GM12878 (cell line): ENCODE results near the gene GDPD1. TPM values are rescaled to one million over a fixed set of nuclear protein-coding genes. Genes with fewer than 3 reads are reported as not detected.

Source experiments
- ATAC-seq: fragments of 200-7000 bp; cut with Tn5 transposase; 3 replicates; pipeline ENCODE4 v1.9.1; 2020; ENCODE audit warnings: mild to moderate bottlenecking, moderate library complexity
- BruUV-seq: library from RNA; stranded (reverse); fragments of 400-500 nt; replicated peaks from 2 replicates; lab custom pipeline; 2021; lab: Mats Ljungman, UMichigan
- CTCF ChIA-PET: fragments of 300-600 bp; sonication (Branson Sonifier 250); formaldehyde crosslinking; extraction: SDS; loops from one replicate; lab custom pipeline; 2021; ENCODE audit warnings: inconsistent platforms; lab: Yijun Ruan, JAX
- POLR2A ChIA-PET: fragments of 350-600 bp; formaldehyde crosslinking; extraction: SDS; loops from one replicate; lab custom pipeline; 2021; ENCODE audit warnings: inconsistent platforms; lab: Charles Lee
- RAD21 ChIA-PET: fragments of 300-600 bp; sonication (Branson Sonifier 250); formaldehyde crosslinking; loops from one replicate; lab custom pipeline; 2023; ENCODE audit warnings: antibody characterized with exemption; ENCODE audit not compliant: unreplicated experiment; lab: Charles Lee
- SMC1A ChIA-PET: fragments of 300-600 bp; sonication (Branson Sonifier 250); formaldehyde crosslinking; loops from one replicate; lab custom pipeline; 2023; ENCODE audit not compliant: unreplicated experiment, uncharacterized antibody; lab: Charles Lee
- DNase-seq: peaks from one replicate; pipeline ENCODE4 v3.0.0-alpha.2; 2011; ENCODE audit warnings: low read depth, low spot score
- FAIRE-seq: peaks from 3 replicates; lab custom pipeline; 2011; peaks lifted over from hg19 to GRCh38; lab: Jason Lieb, UNC
- H2AFZ ChIP-seq: 2 replicates; pipeline ENCODE4 v1.6.0; 2011; ENCODE audit warnings: low read depth, low read length, control low read depth; ENCODE audit not compliant: control insufficient read depth
- H3K27ac ChIP-seq: 2 replicates; pipeline ENCODE4 v1.5.1; 2011; ENCODE audit warnings: control low read depth; ENCODE audit not compliant: control insufficient read depth, insufficient read depth
- H3K27me3 ChIP-seq, 2 experiments: replicated peaks in 1 of 2; 2 replicates each; pipeline versions ENCODE4 v1.6.0 to v1.6.1; 2011; ENCODE audit warnings: low read length in 1 of 2; ENCODE audit not compliant: control insufficient read depth in 2 of 2, insufficient read depth in 2 of 2
- H3K36me3 ChIP-seq, 2 experiments: 2 replicates each; pipeline ENCODE4 v1.5.1; 2011; ENCODE audit warnings: low read length in 1 of 2; ENCODE audit not compliant: control insufficient read depth in 2 of 2, insufficient read depth in 2 of 2
- H3K4me1 ChIP-seq: 2 replicates; pipeline ENCODE4 v1.6.1; 2011; ENCODE audit warnings: mild to moderate bottlenecking, low read length, moderate library complexity, mixed read lengths; ENCODE audit not compliant: control insufficient read depth, insufficient read depth
- H3K4me2 ChIP-seq: 2 replicates; pipeline ENCODE4 v1.6.0; 2011; ENCODE audit warnings: control low read depth; ENCODE audit not compliant: control insufficient read depth, insufficient read depth
- H3K4me3 ChIP-seq: fragments of 200-600 bp; sonication (generic); 2 replicates; pipeline ENCODE4 v1.5.1; 2016
- H3K79me2 ChIP-seq: 2 replicates; pipeline ENCODE4 v1.6.0; 2011; ENCODE audit warnings: low read length; ENCODE audit not compliant: control insufficient read depth, insufficient read depth
- H3K9ac ChIP-seq: 2 replicates; pipeline ENCODE4 v1.8.0; 2011; ENCODE audit warnings: low read length, control low read depth, mixed read lengths; ENCODE audit not compliant: control insufficient read depth, insufficient read depth
- H3K9me3 ChIP-seq: replicated peaks from 3 replicates; pipeline ENCODE4 v1.5.1; 2011; ENCODE audit warnings: mild to moderate bottlenecking, low read length; ENCODE audit not compliant: control insufficient read depth, insufficient read depth
- H4K20me1 ChIP-seq: 2 replicates; pipeline ENCODE4 v1.6.0; 2011; ENCODE audit not compliant: control insufficient read depth, insufficient read depth
- BCLAF1 ChIP-seq: fragments of 450-650 bp; IDR thresholded peaks from 2 replicates; pipeline ENCODE4 v1.6.1; 2017; ENCODE audit warnings: antibody characterized with exemption, mild to moderate bottlenecking, moderate library complexity
- EED ChIP-seq: sonication (generic); IDR thresholded peaks from 2 replicates; pipeline ENCODE4 v1.6.1; 2016; ENCODE audit warnings: antibody characterized with exemption, low read depth
- FOS ChIP-seq: IDR thresholded peaks from 3 replicates; pipeline ENCODE4 v1.6.1; 2011; ENCODE audit warnings: borderline replicate concordance; ENCODE audit not compliant: insufficient read length; ENCODE audit errors: extremely low read depth
- NFYA ChIP-seq: IDR thresholded peaks from 2 replicates; pipeline ENCODE4 v1.6.1; 2011; ENCODE audit warnings: low read depth, mild to moderate bottlenecking, low read length, improper control_type of control experiment, borderline replicate concordance
- NR2C1 ChIP-seq: fragments of 450-650 bp; IDR thresholded peaks from 2 replicates; pipeline ENCODE4 v1.6.1; 2017; ENCODE audit warnings: antibody characterized with exemption, mild to moderate bottlenecking, moderate library complexity
- SPI1 ChIP-seq: IDR thresholded peaks from 2 replicates; pipeline ENCODE4 v1.6.1; 2011; ENCODE audit warnings: low read depth, mild to moderate bottlenecking, low read length, moderate library complexity, borderline replicate concordance; ENCODE audit not compliant: insufficient read depth
- SREBF2 ChIP-seq: IDR thresholded peaks from 2 replicates; pipeline ENCODE4 v1.6.1; 2012; ENCODE audit warnings: mild to moderate bottlenecking, low read length
- TCF12 ChIP-seq: IDR thresholded peaks from 2 replicates; pipeline ENCODE4 v1.6.1; 2011; ENCODE audit warnings: low read depth, mild to moderate bottlenecking, low read length
- WGBS: methylation state at CpG from one replicate; pipeline ENCODE4 v1.1.6; 2016; ENCODE audit warnings: low lambda C conversion rate; ENCODE audit not compliant: insufficient replicate concordance, insufficient coverage; ENCODE audit errors: missing lambda C conversion rate; 5-methylcytosine and 5-hydroxymethylcytosine counted together
- in situ Hi-C: fragments of 300-500 bp; cut with MboI; formaldehyde crosslinking; loops from 9 replicates; pipeline ENCODE4 v1.14.3; 2018; ENCODE audit warnings: mixed read lengths
- intact Hi-C: fragments of 100-400 bp; cut with micrococcal nuclease; formaldehyde crosslinking; loops from one replicate; pipeline ENCODE4 v1.14.2; 2022; ENCODE audit not compliant: unreplicated experiment
- polyA plus RNA-seq, 11 experiments: library from polyadenylated mRNA; depleted of rRNA in 4 of 11; unstranded in 6 of 11; stranded (reverse) in 5 of 11; fragments of >200 nt; fragmentation: Nextera tagmentation in 4 of 11; fragmentation: Illumina TruSeq in 1 of 11; extraction: Ambion mirVana in 4 of 11; extraction: Trizol in 1 of 11; gene quantifications; 1 replicate in 1 of 11; 2 replicates in 10 of 11; pipeline versions ENCODE4 v1.2.1 to v1.2.3, GENCODE V29; 2011 to 2016; ENCODE audit warnings: inconsistent platforms in 2 of 11, missing spikeins in 2 of 11, low read depth in 1 of 11
- total RNA-seq, 4 experiments: library from RNA; depleted of rRNA in 3 of 4; stranded (reverse); fragments of >200 nt in 3 of 4; fragmentation: Illumina TruSeq in 1 of 4; extraction: Trizol in 1 of 4; gene quantifications; 2 replicates each; pipeline versions ENCODE4 v1.2.1 to v1.2.3, GENCODE V29; 2013 to 2021
- TF ChIP-seq, protein P1 (sequence below): fragments of 450-650 bp; IDR thresholded peaks from 2 replicates; pipeline ENCODE4 v1.6.1; 2016; ENCODE audit warnings: mild to moderate bottlenecking
- TF ChIP-seq, protein P2 (sequence below): fragments of 450-650 bp; IDR thresholded peaks from 2 replicates; pipeline ENCODE4 v1.6.1; 2017; ENCODE audit warnings: mild to moderate bottlenecking

GDPD1 gene
- total and polyA plus RNA-seq, 10 of the 15 experiments (the other 5 are each of a cell fraction or from before 2014, with no cell fraction given), result 0.18 to 1.6 (median 0.69) TPM

- no peak for FAIRE-seq
- H3K4me3 ChIP-seq, result no peak overlapping the region
- H3K4me2 ChIP-seq, result no peak overlapping the region
- ChIA-PET POLR2A (no interaction called here), RAD21 (interaction anchor here (1.2 kb wide), 1 partner anchor 33 kb away, joined by 4 read pairs; no protein-coding TSS in a partner anchor), CTCF (interaction anchor here (0.6 kb wide), 1 partner anchor 1701 kb away, joined by 3 read pairs; no protein-coding TSS in a partner anchor), SMC1A (interaction anchor here (1.3 kb wide), 1 partner anchor 12 kb away, joined by 4 read pairs; no protein-coding TSS in a partner anchor)
- H3K79me2 ChIP-seq, result no peaks in the 10 kb centered on the region
- peak overlapping the region; percentile 61 for H2AFZ ChIP-seq
- H4K20me1 ChIP-seq, result no peaks in the 10 kb centered on the region
- intact Hi-C loops, result no loop called here
- H3K9ac ChIP-seq, result no peak overlapping the region
- ATAC-seq, result peak; percentile 40; the same call in 2 of the 3 replicates
- H3K4me1 ChIP-seq, result no peaks in the 10 kb centered on the region
- no peak overlapping the region for H3K27ac ChIP-seq
- no peaks in the 10 kb centered on the region for H3K36me3 ChIP-seq
- WGBS, result 55% methylated on average over 2 of the region's 2 CpGs
- TF ChIP-seq, protein P1, sequence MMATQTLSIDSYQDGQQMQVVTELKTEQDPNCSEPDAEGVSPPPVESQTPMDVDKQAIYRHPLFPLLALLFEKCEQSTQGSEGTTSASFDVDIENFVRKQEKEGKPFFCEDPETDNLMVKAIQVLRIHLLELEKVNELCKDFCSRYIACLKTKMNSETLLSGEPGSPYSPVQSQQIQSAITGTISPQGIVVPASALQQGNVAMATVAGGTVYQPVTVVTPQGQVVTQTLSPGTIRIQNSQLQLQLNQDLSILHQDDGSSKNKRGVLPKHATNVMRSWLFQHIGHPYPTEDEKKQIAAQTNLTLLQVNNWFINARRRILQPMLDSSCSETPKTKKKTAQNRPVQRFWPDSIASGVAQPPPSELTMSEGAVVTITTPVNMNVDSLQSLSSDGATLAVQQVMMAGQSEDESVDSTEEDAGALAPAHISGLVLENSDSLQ, result peak; percentile 76
- TF ChIP-seq, protein P2, sequence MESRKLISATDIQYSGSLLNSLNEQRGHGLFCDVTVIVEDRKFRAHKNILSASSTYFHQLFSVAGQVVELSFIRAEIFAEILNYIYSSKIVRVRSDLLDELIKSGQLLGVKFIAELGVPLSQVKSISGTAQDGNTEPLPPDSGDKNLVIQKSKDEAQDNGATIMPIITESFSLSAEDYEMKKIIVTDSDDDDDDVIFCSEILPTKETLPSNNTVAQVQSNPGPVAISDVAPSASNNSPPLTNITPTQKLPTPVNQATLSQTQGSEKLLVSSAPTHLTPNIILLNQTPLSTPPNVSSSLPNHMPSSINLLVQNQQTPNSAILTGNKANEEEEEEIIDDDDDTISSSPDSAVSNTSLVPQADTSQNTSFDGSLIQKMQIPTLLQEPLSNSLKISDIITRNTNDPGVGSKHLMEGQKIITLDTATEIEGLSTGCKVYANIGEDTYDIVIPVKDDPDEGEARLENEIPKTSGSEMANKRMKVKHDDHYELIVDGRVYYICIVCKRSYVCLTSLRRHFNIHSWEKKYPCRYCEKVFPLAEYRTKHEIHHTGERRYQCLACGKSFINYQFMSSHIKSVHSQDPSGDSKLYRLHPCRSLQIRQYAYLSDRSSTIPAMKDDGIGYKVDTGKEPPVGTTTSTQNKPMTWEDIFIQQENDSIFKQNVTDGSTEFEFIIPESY, result no peak
- TF ChIP-seq, all 136 proteins: peak for 1
- no peak for DNase-seq
- in situ Hi-C loops, result no loop called here
- Histone ChIP-seq H3K27me3 (no peaks in the 10 kb centered on the region), H3K9me3 (no peaks in the 10 kb centered on the region)
- BruUV-seq, result no TSS peak
These were observed 34.4 kb downstream of the GDPD1 start for GRCh38 chr17:59254742-59255141.

DNA sequence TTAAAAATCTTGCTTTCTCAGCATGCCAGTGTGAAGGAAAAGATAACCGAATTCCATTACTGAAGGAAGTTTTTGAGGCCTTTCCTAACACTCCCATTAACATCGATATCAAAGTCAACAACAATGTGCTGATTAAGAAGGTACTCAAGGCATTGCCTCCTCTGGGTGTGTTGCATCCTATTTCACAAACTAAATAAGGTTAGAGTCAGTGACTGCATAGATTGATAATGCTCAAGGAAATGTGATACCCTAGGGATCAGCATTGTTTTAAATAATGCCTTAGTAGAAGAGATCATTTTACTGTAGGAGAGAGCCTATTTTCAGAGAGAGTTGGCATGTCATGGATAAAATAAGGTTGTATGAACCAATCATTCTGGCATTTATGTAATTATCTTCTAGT lies 36.8 kb downstream of the GDPD1 start:
- Histone ChIP-seq H3K79me2 (no peaks in the 10 kb centered on the region), H2AFZ (no peak overlapping the region), H3K27me3 (no peaks in the 10 kb centered on the region), H3K9me3 (no peaks in the 10 kb centered on the region), H3K4me2 (no peak overlapping the region), H4K20me1 (no peaks in the 10 kb centered on the region)
- WGBS, result 50% methylated on average over 2 of the region's 2 CpGs
- no peak for TF ChIP-seq TCF12
- TF ChIP-seq NFYA, result no peak
- TF ChIP-seq EED, result no peak
- TF ChIP-seq SPI1, result no peak
- no peak for TF ChIP-seq BCLAF1
- no peak for TF ChIP-seq FOS
- no peak for TF ChIP-seq SREBF2
- no peak for TF ChIP-seq NR2C1
- TF ChIP-seq, all 136 proteins: peak for 0
- no peaks in the 10 kb centered on the region for H3K36me3 ChIP-seq
- FAIRE-seq (no peak), DNase-seq (no peak), ATAC-seq (no peak)
- intact Hi-C loops, result loop anchor here (2.0 kb wide), 1 partner anchor 20 kb away; no protein-coding TSS in a partner anchor
- BruUV-seq, result no TSS peak
- H3K27ac ChIP-seq, result no peak overlapping the region
- H3K4me1 ChIP-seq, result no peaks in the 10 kb centered on the region
- RAD21 ChIA-PET, result no interaction called here
- CTCF ChIA-PET, result interaction anchor here (1.0 kb wide), 1 partner anchor 31 kb away, joined by 3 read pairs; no protein-coding TSS in a partner anchor
- SMC1A ChIA-PET, result no interaction called here
- POLR2A ChIA-PET, result no interaction called here
- no peak overlapping the region for H3K9ac ChIP-seq
- H3K4me3 ChIP-seq, result no peak overlapping the region
- in situ Hi-C loops, result no loop called here
